Ovary (tissue), 3 donors: ENCODE data around the gene NFIB.

ENCODE experiments used
- CTCF ChIP-seq, 3 donors: fragments of 450-650 bp in 2 of 3; fragments of 200-600 bp in 1 of 3; IDR thresholded peaks; one replicate each; pipeline versions ENCODE4 v1.5.1 to v1.8.0; 2016 to 2022; ENCODE audit warnings: antibody characterized with exemption in 3 of 3, mild to moderate bottlenecking in 1 of 3
- EP300 ChIP-seq: sonication (generic); formaldehyde crosslinking; IDR thresholded peaks from one replicate; pipeline ENCODE4 v1.6.1; 2017; ENCODE audit warnings: antibody characterized with exemption
- POLR2A ChIP-seq: fragments of 450-650 bp; IDR thresholded peaks from one replicate; pipeline ENCODE4 v1.6.1; 2017; ENCODE audit warnings: antibody characterized with exemption, mild to moderate bottlenecking, moderate library complexity
- donor health status: DM: no; HTN: no; CAD: no.

GRCh38 chr9:14223081-14223480 is 90.9 kb downstream of the NFIB start:
- TF ChIP-seq CTCF (IDR thresholded peaks at IDR 0.05) (no peak), POLR2A (no peak), EP300 (no peak)
